Measurements from ENCODE around the gene NCKAP5.

NCKAP5 gene

GRCh38 chr2:133458280-133458679, 110.0 kb downstream of the NCKAP5 start:
- no peak for DNase-seq (ENCODE audit: low read depth)

GRCh38 chr2:133457861-133458260, 110.4 kb downstream of the NCKAP5 start:
- no peak for DNase-seq (ENCODE audit: low read depth)

- no peak for DNase-seq (ENCODE audit: low read depth)
These were observed 111.3 kb downstream of the NCKAP5 start for GRCh38 chr2:133456971-133457370.

GRCh38 chr2:133456156-133456555, 112.1 kb downstream of the NCKAP5 start:
- DNase-seq (ENCODE audit: low read depth), result no peak

- no peak for DNase-seq (ENCODE audit: low read depth)
These were observed 115.2 kb downstream of the NCKAP5 start for GRCh38 chr2:133453032-133453431.

- DNase-seq (ENCODE audit: low read depth), result no peak
These were observed 115.7 kb downstream of the NCKAP5 start for GRCh38 chr2:133452583-133452982.

- no peak for DNase-seq (ENCODE audit: low read depth)
These were observed 116.1 kb downstream of the NCKAP5 start for GRCh38 chr2:133452146-133452545.

- no peak for DNase-seq (ENCODE audit: low read depth)
These were observed 120.1 kb downstream of the NCKAP5 start for GRCh38 chr2:133448195-133448594.

- no peak for DNase-seq (ENCODE audit: low read depth)
These were observed 121.0 kb downstream of the NCKAP5 start for GRCh38 chr2:133447303-133447702.

GRCh38 chr2:133444465-133444864, 123.8 kb downstream of the NCKAP5 start:
- no peak for DNase-seq (ENCODE audit: low read depth)

- DNase-seq (ENCODE audit: low read depth), result no peak
These were observed 125.9 kb downstream of the NCKAP5 start for GRCh38 chr2:133442393-133442792.

- DNase-seq (ENCODE audit: low read depth), result no peak
These were observed 128.7 kb downstream of the NCKAP5 start for GRCh38 chr2:133439565-133439920.

GRCh38 chr2:133438848-133439564, 129.3 kb downstream of the NCKAP5 start:
- no peak for DNase-seq (ENCODE audit: low read depth)

GRCh38 chr2:133438026-133438425, 130.2 kb downstream of the NCKAP5 start:
- no peak for DNase-seq (ENCODE audit: low read depth)

GRCh38 chr2:133437492-133437891, 130.8 kb downstream of the NCKAP5 start:
- no peak for DNase-seq (ENCODE audit: low read depth)

- DNase-seq (ENCODE audit: low read depth), result no peak
These were observed 133.1 kb downstream of the NCKAP5 start for GRCh38 chr2:133434959-133435668.

GRCh38 chr2:133433455-133434451, 134.5 kb downstream of the NCKAP5 start:
- DNase-seq (ENCODE audit: low read depth), result no peak

- no peak for DNase-seq (ENCODE audit: low read depth)
These were observed 135.5 kb downstream of the NCKAP5 start for GRCh38 chr2:133432778-133433177.

GRCh38 chr2:133431289-133431688, 137.0 kb downstream of the NCKAP5 start:
- DNase-seq (ENCODE audit: low read depth), result no peak

GRCh38 chr2:133426791-133427190, 141.5 kb downstream of the NCKAP5 start:
- DNase-seq (ENCODE audit: low read depth), result no peak

- no peak for DNase-seq (ENCODE audit: low read depth)
These were observed 142.7 kb downstream of the NCKAP5 start for GRCh38 chr2:133425612-133426011.

- no peak for DNase-seq (ENCODE audit: low read depth)
These were observed 143.4 kb downstream of the NCKAP5 start for GRCh38 chr2:133424876-133425275.
